SK-N-SH (cell line): ENCODE data around the gene ZNF214. TPM values are rescaled to one million over a fixed set of nuclear protein-coding genes. Genes with fewer than 3 reads are reported as not detected.

ENCODE experiments used
- CTCF ChIA-PET: fragments of 300-600, 350-600 bp; formaldehyde crosslinking; extraction: SDS; loops from one replicate; lab custom pipeline; 2021; lab: Yijun Ruan, JAX
- POLR2A ChIA-PET: fragments of 350-600 bp; sonication (Branson Sonifier 250); formaldehyde crosslinking; extraction: SDS; loops from one replicate; lab custom pipeline; 2020; ENCODE audit warnings: antibody characterized with exemption, inconsistent platforms; lab: Yijun Ruan, JAX
- DNase-seq: peaks from one replicate; pipeline ENCODE4 v3.0.0; 2012
- H2AFZ ChIP-seq: fragments of 200-600 bp; sonication (generic); 2 replicates; pipeline ENCODE4 v1.8.1; 2016; ENCODE audit warnings: antibody characterized with exemption, mild to moderate bottlenecking, low read depth
- H3F3A ChIP-seq: fragments of 200-600 bp; sonication (generic); replicated peaks from 2 replicates; pipeline ENCODE3; 2016; ENCODE audit warnings: antibody characterized with exemption, mild to moderate bottlenecking; ENCODE audit not compliant: insufficient read depth
- H3K27ac ChIP-seq, 2 experiments: fragments of 200-500 bp in 1 of 2; fragments of 200-600 bp in 1 of 2; sonication (Bioruptor generic) in 1 of 2; sonication (generic), shearing (Covaris generic) in 1 of 2; 2 replicates each; pipeline versions ENCODE4 v1.5.1 to v1.6.1; 2014 to 2016; ENCODE audit warnings: low read depth in 2 of 2, inconsistent platforms in 1 of 2, low read length in 1 of 2, mild to moderate bottlenecking in 1 of 2, mixed read lengths in 1 of 2
- H3K27me3 ChIP-seq: fragments of 200-600 bp; sonication (generic), shearing (Covaris generic); 2 replicates; pipeline ENCODE4 v1.6.1; 2016; ENCODE audit warnings: mixed run types; ENCODE audit not compliant: insufficient read depth
- H3K36me3 ChIP-seq, 2 experiments: fragments of 200-500 bp in 1 of 2; fragments of 200-600 bp in 1 of 2; sonication (Bioruptor generic) in 1 of 2; sonication (generic) in 1 of 2; replicated peaks in 1 of 2; 2 replicates each; pipeline versions ENCODE3 to v1.5.1; 2014 to 2016; ENCODE audit warnings: low read length in 1 of 2, mild to moderate bottlenecking in 1 of 2; ENCODE audit not compliant: insufficient read depth in 2 of 2, control insufficient read depth in 1 of 2
- H3K4me1 ChIP-seq, 2 experiments: fragments of 200-500 bp in 1 of 2; fragments of 200-600 bp in 1 of 2; sonication (Bioruptor generic) in 1 of 2; sonication (generic), shearing (Covaris generic) in 1 of 2; 2 replicates each; pipeline versions ENCODE4 v1.5.1 to v1.6.1; 2014 to 2016; ENCODE audit warnings: low read depth in 1 of 2, low read length in 1 of 2, mixed run types in 1 of 2; ENCODE audit not compliant: insufficient read depth in 2 of 2, control insufficient read depth in 1 of 2
- H3K4me2 ChIP-seq: fragments of 200-600 bp; sonication (generic), shearing (Covaris generic); 2 replicates; pipeline ENCODE4 v1.6.1; 2017; ENCODE audit warnings: mixed run types
- H3K4me3 ChIP-seq, 2 experiments: fragments of 200-500 bp in 1 of 2; fragments of 200-600 bp in 1 of 2; sonication (Bioruptor generic) in 1 of 2; sonication (generic), shearing (Covaris generic) in 1 of 2; 2 replicates each; pipeline versions ENCODE4 v1.5.1 to v1.8.1; 2014 to 2016; ENCODE audit warnings: low read depth in 2 of 2, inconsistent platforms in 1 of 2, low read length in 1 of 2, mild to moderate bottlenecking in 1 of 2, mixed read lengths in 1 of 2, moderate library complexity in 1 of 2
- H3K79me2 ChIP-seq: fragments of 200-600 bp; sonication (generic); 2 replicates; pipeline ENCODE4 v1.8.1; 2017; ENCODE audit warnings: mild to moderate bottlenecking; ENCODE audit not compliant: insufficient read depth
- H3K9ac ChIP-seq: fragments of 200-600 bp; sonication (generic); 2 replicates; pipeline ENCODE4 v1.6.1; 2017; ENCODE audit warnings: mixed run types
- H3K9me2 ChIP-seq: fragments of 200-600 bp; sonication (generic); 2 replicates; pipeline ENCODE4 v1.6.1; 2017; ENCODE audit warnings: mixed run types
- H3K9me3 ChIP-seq: fragments of 200-600 bp; sonication (generic); 2 replicates; pipeline ENCODE4 v1.6.1; 2017; ENCODE audit warnings: mixed run types, mild to moderate bottlenecking, moderate library complexity
- H4K20me1 ChIP-seq: fragments of 200-600 bp; sonication (generic); 2 replicates; pipeline ENCODE4 v1.6.1; 2017; ENCODE audit warnings: mild to moderate bottlenecking, mixed run types; ENCODE audit not compliant: insufficient read depth
- CHD2 ChIP-seq: fragments of 150-350 bp; IDR thresholded peaks from 2 replicates; pipeline ENCODE4 v1.6.1; 2018; ENCODE audit warnings: low read length; ENCODE audit not compliant: partially characterized antibody
- CTCF ChIP-seq: fragments of 200-600 bp; sonication (generic); IDR thresholded peaks from 2 replicates; pipeline ENCODE4 v1.6.1; 2017; ENCODE audit warnings: antibody characterized with exemption, mild to moderate bottlenecking, moderate library complexity
- EP300 ChIP-seq, 2 experiments: IDR thresholded peaks; 2 replicates each; pipeline versions ENCODE4 v1.4.0 to v1.6.1; 2012; ENCODE audit warnings: borderline replicate concordance in 1 of 2, low read depth in 1 of 2, low read length in 1 of 2
- FOSL2 ChIP-seq: IDR thresholded peaks from 2 replicates; pipeline ENCODE4 v1.4.0; 2012; ENCODE audit warnings: low read depth, mild to moderate bottlenecking, moderate library complexity, borderline replicate concordance
- FOXJ3 ChIP-seq: sonication (generic); formaldehyde crosslinking; IDR thresholded peaks from 2 replicates; pipeline ENCODE4 v1.5.1; 2020; ENCODE audit warnings: mild to moderate bottlenecking, missing genetic modification reagents
- FOXM1 ChIP-seq: IDR thresholded peaks from 2 replicates; pipeline ENCODE4 v1.4.0; 2012; ENCODE audit warnings: low read depth, mild to moderate bottlenecking
- JUND ChIP-seq: IDR thresholded peaks from 2 replicates; pipeline ENCODE4 v1.4.0; 2012
- MEF2A ChIP-seq: IDR thresholded peaks from 2 replicates; pipeline ENCODE4 v1.4.0; 2012; ENCODE audit warnings: low read depth, borderline replicate concordance
- MXI1 ChIP-seq: IDR thresholded peaks from 2 replicates; pipeline ENCODE4 v1.6.1; 2012; ENCODE audit warnings: mild to moderate bottlenecking, low read depth, low read length, improper control_type of control experiment
- NFIC ChIP-seq: IDR thresholded peaks from 2 replicates; pipeline ENCODE4 v1.4.0; 2012; ENCODE audit warnings: borderline replicate concordance
- POLR2AphosphoS5 ChIP-seq: IDR thresholded peaks from 2 replicates; pipeline ENCODE4 v1.6.1; 2012; ENCODE audit warnings: low read depth, low read length
- RXRA ChIP-seq: IDR thresholded peaks from 2 replicates; pipeline ENCODE4 v1.4.0; 2012; ENCODE audit warnings: low read depth, mild to moderate bottlenecking, borderline replicate concordance
- TAF1 ChIP-seq: IDR thresholded peaks from 2 replicates; pipeline ENCODE4 v1.6.1; 2012; ENCODE audit warnings: low read depth, mild to moderate bottlenecking, low read length, moderate library complexity, borderline replicate concordance
- TCF12 ChIP-seq: IDR thresholded peaks from 2 replicates; pipeline ENCODE4 v1.4.0; 2012
- YY1 ChIP-seq: IDR thresholded peaks from 2 replicates; pipeline ENCODE4 v1.4.0; 2012; ENCODE audit warnings: low read depth, mild to moderate bottlenecking
- WGBS: methylation state at CpG from one replicate; pipeline ENCODE4 v1.1.6; 2017; ENCODE audit warnings: low lambda C conversion rate; 5-methylcytosine and 5-hydroxymethylcytosine counted together
- polyA plus RNA-seq, 3 experiments: library from polyadenylated mRNA; depleted of rRNA; stranded (reverse); fragments of >200 nt; gene quantifications; 2 replicates each; pipeline ENCODE4 v1.2.3, GENCODE V29; 2012

The ZNF214 gene
- polyA plus RNA-seq, 1 of the 3 experiments (the other 2 are of a cell fraction), result 1.4 TPM

- H3K4me2 ChIP-seq, result no peak overlapping the region
- ChIA-PET CTCF (interaction anchor here (0.8 kb wide), 1 partner anchor 407 kb away, joined by 3 read pairs; no protein-coding TSS in a partner anchor), POLR2A (no interaction called here)
- no peaks in the 10 kb centered on the region for H3K36me3 ChIP-seq
- no peak overlapping the region for H3K4me3 ChIP-seq
- no peak for DNase-seq
- no peaks in the 10 kb centered on the region for H3K4me1 ChIP-seq
- no peaks in the 10 kb centered on the region for H4K20me1 ChIP-seq
- no peaks in the 10 kb centered on the region for H3K27me3 ChIP-seq
- no peak overlapping the region for H3K27ac ChIP-seq
- H3K9me3 ChIP-seq, result no peaks in the 10 kb centered on the region
- H3K9me2 ChIP-seq, result 0 out of 2 replicates have a peak, but pooled peaks cover 2% of the 10 kb centered on the region
- H2AFZ ChIP-seq, result no peak overlapping the region
- H3K9ac ChIP-seq, result no peak overlapping the region
- no peaks in the 10 kb centered on the region for H3K79me2 ChIP-seq
- 73% methylated on average over 2 of the region's 2 CpGs for WGBS
- TF ChIP-seq JUND (no peak), TCF12 (no peak), MXI1 (no peak), FOSL2 (no peak), MEF2A (no peak), POLR2AphosphoS5 (no peak), TAF1 (no peak), EP300 (IDR thresholded peaks at IDR 0.05; ENCODE audit: borderline replicate concordance in 1 of 2, low read depth in 1 of 2, low read length in 1 of 2) (no peak), YY1 (no peak)
- no peaks in the 10 kb centered on the region for H3F3A ChIP-seq
Observed at GRCh38 chr11:6992026-6992425, 28.1 kb downstream of the ZNF214 start.

DNA sequence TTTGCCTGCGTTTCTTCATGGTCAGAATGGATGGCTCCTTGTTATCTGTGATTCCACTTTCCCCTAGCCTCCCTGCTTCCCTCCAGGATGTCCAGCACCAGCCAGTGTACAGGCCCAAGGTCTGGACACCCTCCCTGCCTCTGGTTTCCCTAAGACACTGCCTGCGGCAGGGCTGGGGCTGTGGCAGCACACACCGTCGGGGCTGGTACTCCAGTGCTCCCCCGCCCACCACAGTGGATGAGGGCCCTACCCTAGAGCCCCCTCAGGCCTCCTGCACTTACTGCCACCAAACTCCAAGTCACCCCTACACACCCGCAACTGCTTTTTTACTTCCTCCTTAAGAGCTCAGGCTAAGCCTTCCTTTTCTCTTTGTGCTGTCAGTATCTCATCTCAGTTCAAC, 28.9 kb downstream of the ZNF214 start:
- no peaks in the 10 kb centered on the region for H3K79me2 ChIP-seq
- H2AFZ ChIP-seq, result no peak overlapping the region
- H3K4me2 ChIP-seq, result no peak overlapping the region
- POLR2A ChIA-PET, result no interaction called here
- CTCF ChIA-PET, result no interaction called here
- no peak overlapping the region for H3K4me3 ChIP-seq
- H3K9me3 ChIP-seq, result no peaks in the 10 kb centered on the region
- no peaks in the 10 kb centered on the region for H3K4me1 ChIP-seq
- no peak overlapping the region for H3K9ac ChIP-seq
- H3K9me2 ChIP-seq, result no peaks in the 10 kb centered on the region
- H3K27me3 ChIP-seq, result no peaks in the 10 kb centered on the region
- no peaks in the 10 kb centered on the region for H4K20me1 ChIP-seq
- no peak overlapping the region for H3K27ac ChIP-seq
- 51% methylated on average over 6 of the region's 6 CpGs for whole genome bisulfite sequencing
- no peaks in the 10 kb centered on the region for H3F3A ChIP-seq
- TF ChIP-seq EP300 (IDR thresholded peaks at IDR 0.05; ENCODE audit: borderline replicate concordance in 1 of 2, low read depth in 1 of 2, low read length in 1 of 2), result no peak
- TF ChIP-seq MXI1, result no peak
- TF ChIP-seq FOXM1, result no peak
- no peak for TF ChIP-seq NFIC
- TF ChIP-seq RXRA, result no peak
- no peak for TF ChIP-seq YY1
- TF ChIP-seq CTCF, result no peak
- TF ChIP-seq CHD2, result no peak
- TF ChIP-seq FOXJ3 (CRISPR knock-in tag), result no peak
- TF ChIP-seq, all 33 proteins: peak for 0
- no peaks in the 10 kb centered on the region for H3K36me3 ChIP-seq
- no peak for DNase-seq
